CD14-positive monocyte (primary cell): Measurements from ENCODE around the gene ZNF346. TPM values are rescaled to one million over a fixed set of nuclear protein-coding genes. Genes with fewer than 3 reads are reported as not detected.

Source experiments
- DNase-seq, 3 donors: peaks; one replicate each; pipeline ENCODE4 v3.0.0-alpha.2; 2011 to 2022
- H2AFZ ChIP-seq: 2 replicates; pipeline ENCODE4 v1.6.0; 2012; ENCODE audit warnings: mild to moderate bottlenecking, low read depth, low read length, inconsistent platforms; ENCODE audit not compliant: insufficient read depth, poor library complexity, severe bottlenecking
- H3K27ac ChIP-seq, 2 donors: 1 replicate in 1 of 2; 2 replicates in 1 of 2; pipeline ENCODE4 v1.5.1; 2012 to 2013; ENCODE audit warnings: low read length in 2 of 2, control low read depth in 1 of 2, inconsistent platforms in 1 of 2, low read depth in 1 of 2, mild to moderate bottlenecking in 1 of 2
- H3K27me3 ChIP-seq, 2 donors: one replicate each; pipeline versions ENCODE4 v1.6.0 to v1.6.1; 2011 to 2013; ENCODE audit warnings: low read length in 2 of 2; ENCODE audit not compliant: control insufficient read depth in 2 of 2, insufficient read depth in 2 of 2
- H3K36me3 ChIP-seq, 2 donors: replicated peaks in 1 of 2; 1 replicate in 1 of 2; 2 replicates in 1 of 2; pipeline versions ENCODE4 v1.5.1 to v1.6.1; 2012 to 2013; ENCODE audit warnings: low read length in 2 of 2, control low read depth in 1 of 2, inconsistent platforms in 1 of 2, mild to moderate bottlenecking in 1 of 2; ENCODE audit not compliant: insufficient read depth in 2 of 2, control insufficient read depth in 1 of 2
- H3K4me1 ChIP-seq, 2 donors: 1 replicate in 1 of 2; 2 replicates in 1 of 2; pipeline versions ENCODE4 v1.5.1 to v1.6.1; 2012 to 2013; ENCODE audit warnings: low read length in 2 of 2, control low read depth in 1 of 2, inconsistent platforms in 1 of 2, mild to moderate bottlenecking in 1 of 2, moderate library complexity in 1 of 2; ENCODE audit not compliant: insufficient read depth in 2 of 2, control insufficient read depth in 1 of 2
- H3K4me2 ChIP-seq: replicated peaks from 2 replicates; pipeline ENCODE3; 2012; ENCODE audit warnings: low read length, moderate library complexity, mild to moderate bottlenecking; ENCODE audit not compliant: poor library complexity, severe bottlenecking; ENCODE audit errors: extremely low read depth
- H3K4me3 ChIP-seq, 3 experiments: fragments of 200-600 bp in 1 of 3; sonication (generic) in 1 of 3; replicated peaks in 1 of 3; 1 replicate in 2 of 3; 2 replicates in 1 of 3; pipeline ENCODE4 v1.5.1; 2011 to 2013; ENCODE audit warnings: low read length in 3 of 3, mild to moderate bottlenecking in 3 of 3, control low read depth in 2 of 3, low read depth in 2 of 3, inconsistent platforms in 1 of 3, moderate library complexity in 1 of 3
- H3K79me2 ChIP-seq: 2 replicates; pipeline ENCODE4 v1.6.0; 2012; ENCODE audit warnings: mild to moderate bottlenecking, control low read depth, inconsistent platforms, low read length, moderate library complexity; ENCODE audit not compliant: insufficient read depth
- H3K9ac ChIP-seq: 2 replicates; pipeline ENCODE4 v1.6.0; 2017; ENCODE audit warnings: low read length, mild to moderate bottlenecking; ENCODE audit not compliant: insufficient read depth, poor library complexity, severe bottlenecking
- H3K9me3 ChIP-seq, 2 donors: replicated peaks in 1 of 2; 1 replicate in 1 of 2; 2 replicates in 1 of 2; pipeline versions ENCODE4 v1.5.1 to v1.6.1; 2012 to 2013; ENCODE audit warnings: low read length in 2 of 2, control low read depth in 1 of 2; ENCODE audit not compliant: control insufficient read depth in 1 of 2, insufficient read depth in 1 of 2
- H4K20me1 ChIP-seq: 2 replicates; pipeline ENCODE4 v1.6.0; 2012; ENCODE audit warnings: mild to moderate bottlenecking, low read length, control low read depth, moderate library complexity; ENCODE audit not compliant: insufficient read depth
- H3K27ac Mint-ChIP-seq, 7 donors: one replicate each; pipeline ENCODE4 v1.8.0; 2020; ENCODE audit warnings: mild to moderate bottlenecking in 7 of 7, mixed read lengths in 7 of 7, moderate library complexity in 6 of 7, inconsistent platforms in 2 of 7
- H3K27me3 Mint-ChIP-seq, 3 donors: one replicate each; pipeline ENCODE4 v1.8.0; 2021 to 2022; ENCODE audit warnings: low read depth in 3 of 3, mild to moderate bottlenecking in 3 of 3, mixed read lengths in 3 of 3, moderate library complexity in 3 of 3, inconsistent platforms in 1 of 3
- H3K36me3 Mint-ChIP-seq, 2 donors: one replicate each; pipeline ENCODE4 v1.8.0; 2020; ENCODE audit warnings: mixed read lengths in 2 of 2, inconsistent platforms in 1 of 2, mild to moderate bottlenecking in 1 of 2
- H3K4me1 Mint-ChIP-seq: one replicate; pipeline ENCODE4 v1.8.0; 2020; ENCODE audit warnings: mild to moderate bottlenecking, mixed read lengths
- H3K4me3 Mint-ChIP-seq, 2 donors: one replicate each; pipeline ENCODE4 v1.8.0; 2020; ENCODE audit warnings: mild to moderate bottlenecking in 2 of 2, mixed read lengths in 2 of 2, moderate library complexity in 1 of 2
- H3K9me3 Mint-ChIP-seq, 7 donors: one replicate each; pipeline ENCODE4 v1.8.0; 2020 to 2022; ENCODE audit warnings: mixed read lengths in 7 of 7, mild to moderate bottlenecking in 6 of 7, moderate library complexity in 6 of 7, inconsistent platforms in 2 of 7
- CTCF ChIP-seq: fragments of 200-600 bp; IDR thresholded peaks from one replicate; pipeline ENCODE4 v1.8.0; 2022; ENCODE audit warnings: antibody characterized with exemption, mild to moderate bottlenecking
- WGBS: methylation state at CpG from one replicate; pipeline ENCODE4 v1.1.5; 2013; ENCODE audit warnings: missing lambda C conversion rate; ENCODE audit not compliant: insufficient coverage; 5-methylcytosine and 5-hydroxymethylcytosine counted together
- intact Hi-C, 2 donors: fragments of 100-400 bp; cut with micrococcal nuclease; formaldehyde crosslinking; loops; one replicate each; pipeline versions ENCODE4 v1.15.0 to v1.15.1; 2023
- polyA plus RNA-seq, 3 donors: library from polyadenylated mRNA; depleted of rRNA in 1 of 3; unstranded in 2 of 3; stranded (reverse) in 1 of 3; fragments of 300-500 nt in 2 of 3; fragments of >200 nt in 1 of 3; fragmentation: Illumina TruSeq in 2 of 3; gene quantifications; 1 replicate in 2 of 3; 2 replicates in 1 of 3; pipeline ENCODE4 v1.2.3, GENCODE V29; 2012 to 2021

ZNF346 gene
- polyA plus RNA-seq, 3 donors: 6.0 to 9.6 (median 6.4) TPM

GRCh38 chr5:177015156-177015555, 7.3 kb upstream of the ZNF346 start:
- Mint-ChIP-seq H3K4me3 (no peak overlapping the region), H3K9me3 (peaks cover 0 to 3% (median 0%) of the 10 kb centered on the region in 7 donors), H3K36me3 (no peaks in the 10 kb centered on the region), H3K27me3 (peaks cover 0 to 5% (median 3%) of the 10 kb centered on the region in 3 donors), H3K27ac (no peak overlapping the region), H3K4me1 (no peaks in the 10 kb centered on the region)
- no peaks in the 10 kb centered on the region for H3K79me2 ChIP-seq
- 90% methylated on average over 2 of the region's 4 CpGs for WGBS
- no peak overlapping the region for H3K4me2 ChIP-seq
- no peak overlapping the region for H3K4me3 ChIP-seq
- H3K36me3 ChIP-seq: no peaks in the 10 kb centered on the region
- no peak for DNase-seq
- H3K27ac ChIP-seq: no peak overlapping the region
- H4K20me1 ChIP-seq: no peaks in the 10 kb centered on the region
- no peaks in the 10 kb centered on the region for H3K27me3 ChIP-seq
- no peaks in the 10 kb centered on the region for H3K9me3 ChIP-seq
- H3K9ac ChIP-seq: no peak overlapping the region
- H3K4me1 ChIP-seq: no peaks in the 10 kb centered on the region
- H2AFZ ChIP-seq: no peak overlapping the region
- no peak for TF ChIP-seq CTCF
- intact Hi-C loops: no loop called here

DNA sequence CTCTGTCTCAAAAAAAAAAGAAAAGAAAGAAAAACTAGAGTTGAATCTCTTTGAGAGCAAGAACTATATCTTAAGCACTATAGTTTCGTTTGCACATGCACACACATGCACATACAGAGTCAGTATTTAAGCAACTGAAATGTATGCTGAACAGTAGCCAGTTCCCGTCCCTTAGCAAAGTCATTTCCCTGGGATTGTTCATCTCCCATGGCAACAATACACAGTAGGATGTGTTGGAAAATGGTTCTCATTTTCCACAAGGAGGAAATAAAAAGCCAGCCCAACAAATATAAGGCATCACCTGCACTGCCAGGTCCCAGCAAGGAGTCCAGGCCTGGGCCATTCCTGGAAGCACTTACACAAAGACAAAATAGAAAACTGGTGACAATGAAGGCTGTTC, 4.2 kb upstream of the ZNF346 start:
- no peak overlapping the region for H3K9ac ChIP-seq
- intact Hi-C loops: no loop called here
- peaks cover 16% of the 10 kb centered on the region for H3K4me1 Mint-ChIP-seq
- no peaks in the 10 kb centered on the region for H3K36me3 ChIP-seq
- WGBS: no CpG with 5 or more reads among the region's 2 CpGs
- H3K4me2 ChIP-seq: no peak overlapping the region
- peaks cover 0 to 2% of the 10 kb centered on the region in 2 donors for H3K36me3 Mint-ChIP-seq
- no peak overlapping the region for H3K27ac Mint-ChIP-seq
- no peak for TF ChIP-seq CTCF
- no peak overlapping the region for H3K4me3 Mint-ChIP-seq
- DNase-seq: no peak
- no peaks in the 10 kb centered on the region for H4K20me1 ChIP-seq
- H3K9me3 Mint-ChIP-seq: peaks cover 0 to 2% (median 0%) of the 10 kb centered on the region in 7 donors
- H3K9me3 ChIP-seq: no peaks in the 10 kb centered on the region
- no peaks in the 10 kb centered on the region for H3K27me3 ChIP-seq
- H3K4me3 ChIP-seq: no peak overlapping the region
- H3K27me3 Mint-ChIP-seq: peaks cover 0 to 3% (median 2%) of the 10 kb centered on the region in 3 donors
- H3K27ac ChIP-seq: no peak overlapping the region
- H3K79me2 ChIP-seq: peaks cover 19% of the 10 kb centered on the region
- no peak overlapping the region for H2AFZ ChIP-seq
- peaks cover 12 to 13% of the 10 kb centered on the region in 2 donors for H3K4me1 ChIP-seq
